HFF-Myc (cell line): ENCODE data around the gene TBX5.

ENCODE experiments used
- DNase-seq: peaks from one replicate; pipeline ENCODE4 v3.0.0-alpha.2; 2011; ENCODE audit warnings: low read depth; ENCODE audit errors: extremely low read depth
- H3K4me3 ChIP-seq: replicated peaks from 2 replicates; pipeline ENCODE4 v1.5.1; 2011; ENCODE audit warnings: low read depth, mild to moderate bottlenecking, control low read depth, low read length
- TF ChIP-seq, protein P1 (sequence below): IDR thresholded peaks from 2 replicates; pipeline ENCODE4 v1.5.1; 2012; ENCODE audit warnings: mild to moderate bottlenecking, low read depth, low read length, control low read depth; ENCODE audit errors: missing control alignments

The TBX5 gene

DNA sequence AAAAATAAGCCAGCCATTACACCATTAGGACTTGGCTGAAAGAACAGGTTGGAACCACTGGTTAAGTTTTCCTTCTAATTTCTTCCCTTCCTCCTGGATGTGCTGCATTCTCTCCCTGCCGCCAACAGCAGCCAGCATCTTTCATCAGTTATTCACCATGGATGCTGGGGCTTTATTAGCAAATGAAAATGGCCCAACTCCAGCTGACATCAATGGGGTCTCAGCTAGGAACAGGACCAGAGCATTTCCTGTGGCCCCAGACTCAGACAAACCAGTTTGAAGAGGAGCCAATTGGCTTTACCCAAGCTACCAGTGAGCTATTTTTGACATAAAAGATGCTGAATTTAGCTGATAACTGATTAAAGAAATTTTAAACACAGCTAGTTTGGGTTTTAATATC, 26.0 kb upstream of the TBX5 start:
- DNase-seq, result no peak
- TF ChIP-seq, protein P1, sequence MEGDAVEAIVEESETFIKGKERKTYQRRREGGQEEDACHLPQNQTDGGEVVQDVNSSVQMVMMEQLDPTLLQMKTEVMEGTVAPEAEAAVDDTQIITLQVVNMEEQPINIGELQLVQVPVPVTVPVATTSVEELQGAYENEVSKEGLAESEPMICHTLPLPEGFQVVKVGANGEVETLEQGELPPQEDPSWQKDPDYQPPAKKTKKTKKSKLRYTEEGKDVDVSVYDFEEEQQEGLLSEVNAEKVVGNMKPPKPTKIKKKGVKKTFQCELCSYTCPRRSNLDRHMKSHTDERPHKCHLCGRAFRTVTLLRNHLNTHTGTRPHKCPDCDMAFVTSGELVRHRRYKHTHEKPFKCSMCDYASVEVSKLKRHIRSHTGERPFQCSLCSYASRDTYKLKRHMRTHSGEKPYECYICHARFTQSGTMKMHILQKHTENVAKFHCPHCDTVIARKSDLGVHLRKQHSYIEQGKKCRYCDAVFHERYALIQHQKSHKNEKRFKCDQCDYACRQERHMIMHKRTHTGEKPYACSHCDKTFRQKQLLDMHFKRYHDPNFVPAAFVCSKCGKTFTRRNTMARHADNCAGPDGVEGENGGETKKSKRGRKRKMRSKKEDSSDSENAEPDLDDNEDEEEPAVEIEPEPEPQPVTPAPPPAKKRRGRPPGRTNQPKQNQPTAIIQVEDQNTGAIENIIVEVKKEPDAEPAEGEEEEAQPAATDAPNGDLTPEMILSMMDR, result no peak

DNA sequence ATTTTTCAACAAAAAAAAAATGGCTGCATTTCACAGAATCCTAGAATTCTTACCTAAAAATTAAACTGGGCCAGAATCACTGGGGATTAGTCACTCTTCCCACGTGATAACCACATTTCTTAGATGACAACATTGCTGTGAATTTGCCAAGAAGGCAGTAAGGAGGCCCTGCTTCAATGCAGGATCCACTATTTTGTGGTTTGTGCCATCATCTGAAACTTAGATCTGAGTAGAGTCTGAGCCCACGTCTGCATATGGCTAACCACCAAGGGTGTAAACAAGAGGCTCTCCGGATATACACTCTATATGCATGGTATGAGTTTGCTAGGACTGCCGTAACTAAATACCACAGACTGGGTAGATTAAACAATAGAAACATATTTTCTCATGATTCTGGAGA, 24.4 kb upstream of the TBX5 start:
- TF ChIP-seq, protein P1, result no peak
- peak; percentile 97 for DNase-seq
- H3K4me3 ChIP-seq, result no peak overlapping the region

More for the DNA sequence above, 26.0 kb upstream of the TBX5 start:
- no peak overlapping the region for H3K4me3 ChIP-seq

DNA sequence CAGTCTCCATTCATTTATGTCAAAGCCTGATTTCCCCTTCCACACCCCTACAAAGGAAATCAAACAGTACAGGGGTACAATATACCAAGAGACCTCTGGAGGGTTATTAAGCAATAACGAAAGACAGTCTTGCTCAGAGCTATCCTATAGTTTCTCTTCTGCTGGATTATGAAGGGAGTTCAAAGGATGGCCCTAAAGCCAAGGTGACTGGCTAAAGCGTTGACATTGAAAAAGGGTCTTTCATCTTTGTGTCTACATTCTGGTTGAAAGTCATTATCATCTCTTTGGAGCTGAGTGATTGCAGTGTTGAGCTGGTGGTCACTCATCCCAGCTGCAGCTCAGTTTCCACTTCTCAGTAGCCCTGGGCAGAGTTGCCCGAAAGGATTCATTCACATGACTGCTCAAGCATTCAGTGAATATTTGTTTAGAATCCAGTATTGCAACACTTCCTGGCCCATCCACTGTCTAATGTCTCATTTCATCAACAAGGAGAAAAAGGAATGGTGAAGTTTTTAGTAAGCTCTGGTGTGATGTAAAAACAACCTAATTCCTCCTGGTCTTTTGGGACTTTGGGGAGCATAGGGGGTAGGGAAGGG, 19.2 kb upstream of the TBX5 start:
- TF ChIP-seq, protein P1, result no peak
- no peak for DNase-seq
- no peak overlapping the region for H3K4me3 ChIP-seq

DNA sequence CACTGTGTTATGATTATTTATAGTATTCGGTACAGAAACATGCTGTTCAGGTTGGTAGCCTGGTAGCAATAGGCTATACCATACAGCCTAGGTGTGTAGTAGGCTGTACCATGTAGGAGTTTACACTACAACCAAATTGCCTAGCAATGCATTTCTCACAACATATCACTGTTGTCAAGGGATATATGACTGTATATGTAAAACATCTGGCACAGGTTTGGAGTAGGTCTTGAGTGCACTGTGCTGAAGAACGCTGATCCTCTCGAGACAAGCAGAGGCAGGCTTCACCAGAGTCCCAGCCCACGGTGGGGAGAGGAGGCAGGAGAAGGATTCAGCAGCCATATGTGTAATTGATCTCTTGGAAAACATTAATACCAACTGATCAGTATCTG, 15.0 kb upstream of the TBX5 start:
- TF ChIP-seq, protein P1, result no peak
- H3K4me3 ChIP-seq, result no peak overlapping the region
- no peak for DNase-seq

DNA sequence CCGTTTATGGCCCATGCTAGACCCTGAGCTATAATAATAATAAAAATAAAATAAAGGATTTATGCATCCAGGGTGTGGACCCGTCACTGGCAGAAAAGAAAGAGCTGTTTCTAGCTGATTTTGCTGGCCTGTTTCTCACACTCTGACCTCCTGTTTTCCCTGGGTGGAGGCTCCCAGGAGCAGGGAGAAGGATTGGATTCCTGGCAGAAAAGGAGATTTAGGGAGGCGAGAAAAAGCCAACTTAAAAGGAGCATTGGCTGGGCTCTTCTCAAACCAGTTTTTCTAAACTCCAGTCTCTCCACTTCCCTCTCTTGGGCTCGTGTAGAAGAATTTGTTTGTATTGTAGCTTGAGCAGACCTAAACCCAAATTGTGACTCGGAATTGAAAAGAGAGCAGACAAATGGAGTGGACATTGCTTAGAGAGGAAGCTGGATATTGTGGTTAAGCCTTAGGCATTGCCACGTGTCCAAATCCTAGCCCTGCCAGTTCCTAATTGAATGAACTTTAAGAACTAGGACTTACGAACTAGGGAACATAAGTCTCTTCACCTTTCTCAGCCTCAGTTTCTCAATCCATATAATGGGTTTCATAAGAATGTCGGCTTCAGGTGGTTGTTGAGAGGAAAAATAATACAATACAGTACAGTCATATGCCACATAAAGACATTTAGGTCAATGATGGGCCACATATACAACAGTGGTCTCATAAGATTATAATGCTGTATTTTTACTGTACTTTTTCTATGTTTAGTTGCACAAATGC, 14.4 kb upstream of the TBX5 start:
- TF ChIP-seq, protein P1, result no peak
- no peak for DNase-seq
- H3K4me3 ChIP-seq, result no peak overlapping the region

DNA sequence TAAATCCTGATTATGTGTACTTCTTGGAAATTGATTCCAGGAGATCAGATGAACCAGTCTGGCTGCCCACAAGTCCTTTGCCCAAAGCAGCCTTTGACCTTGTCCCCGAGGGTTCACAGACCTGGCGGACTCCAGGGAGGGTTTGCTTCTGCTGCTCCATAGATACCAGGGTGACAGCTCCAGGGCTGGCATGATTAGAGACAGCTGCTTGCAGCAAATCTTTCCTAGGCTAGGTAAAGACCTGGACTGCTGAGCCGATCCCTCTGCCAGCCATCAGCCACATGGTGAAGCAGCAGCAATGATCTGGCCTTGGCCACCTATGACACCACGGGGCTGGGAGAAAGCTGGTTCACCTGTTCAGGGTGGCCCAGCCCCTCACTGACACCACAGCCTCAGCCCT, 10.1 kb upstream of the TBX5 start:
- DNase-seq, result no peak
- TF ChIP-seq, protein P1, result no peak
- no peak overlapping the region for H3K4me3 ChIP-seq
